Ovary (tissue), 9 donors: ENCODE data around the gene OR2H2. TPM values are rescaled to one million over a fixed set of nuclear protein-coding genes. Genes with fewer than 3 reads are reported as not detected.

Source experiments
- DNase-seq, 5 donors: peaks; one replicate each; pipeline ENCODE4 v3.0.0-alpha.2; 2019 to 2020
- H3K27ac ChIP-seq, 2 donors: fragments of 200-600 bp; one replicate each; pipeline versions ENCODE4 v1.5.1 to v1.8.0; 2019 to 2022
- H3K27me3 ChIP-seq: fragments of 200-600 bp; one replicate; pipeline ENCODE4 v1.8.0; 2022
- H3K36me3 ChIP-seq: fragments of 200-600 bp; sonication (generic); one replicate; pipeline ENCODE4 v1.5.1; 2019
- H3K4me1 ChIP-seq: one replicate; pipeline ENCODE4 v1.8.1; 2013; ENCODE audit warnings: mild to moderate bottlenecking, moderate library complexity; ENCODE audit not compliant: insufficient read depth
- H3K4me3 ChIP-seq: fragments of 200-600 bp; sonication (generic); one replicate; pipeline ENCODE4 v1.5.1; 2017
- H3K9me3 ChIP-seq, 2 donors: fragments of 200-600 bp in 1 of 2; sonication (generic) in 1 of 2; one replicate each; pipeline versions ENCODE4 v1.5.1 to v1.8.1; 2013 to 2019; ENCODE audit warnings: mild to moderate bottlenecking in 1 of 2, moderate library complexity in 1 of 2
- EP300 ChIP-seq: sonication (generic); formaldehyde crosslinking; IDR thresholded peaks from one replicate; pipeline ENCODE4 v1.6.1; 2017; ENCODE audit warnings: antibody characterized with exemption
- POLR2A ChIP-seq: fragments of 450-650 bp; IDR thresholded peaks from one replicate; pipeline ENCODE4 v1.6.1; 2017; ENCODE audit warnings: antibody characterized with exemption, mild to moderate bottlenecking, moderate library complexity
- WGBS, 3 donors: extraction: QIAGEN DNeasy Blood & Tissue Kit in 1 of 3; methylation state at CpG; one replicate each; pipeline versions ENCODE4 v1.1.5 to v1.1.7; 2013 to 2017; 5-methylcytosine and 5-hydroxymethylcytosine counted together
- intact Hi-C, 4 donors: fragments of 100-400 bp; cut with DNase I; formaldehyde crosslinking; loops; one replicate each; pipeline versions ENCODE4 v1.11.0 to v1.15.1; 2022 to 2023
- polyA plus RNA-seq, 2 donors: library from polyadenylated mRNA; stranded (reverse); fragments of 200-250 nt in 1 of 2; fragments of 350-450 nt in 1 of 2; fragmentation: Illumina TruSeq in 1 of 2; extraction: RNeasy Lipid Tissue Mini Kit (QIAGEN cat#74804) in 1 of 2; gene quantifications; one replicate each; pipeline ENCODE4 v1.2.3, GENCODE V29; 2013 to 2014
- total RNA-seq, 7 donors: library from RNA; depleted of rRNA in 2 of 7; stranded (reverse); fragments of >200 nt in 2 of 7; fragmentation: NEBNext Ultra II Directional in 3 of 7; extraction: Animal tissue kit (Norgen Biotek cat#: 25700) in 3 of 7; gene quantifications; one replicate each; pipeline versions ENCODE4 v1.1.0 to v1.2.4, GENCODE V29; 2016 to 2023
- TF ChIP-seq, protein P1 (sequence below), 3 donors: fragments of 450-650 bp in 2 of 3; fragments of 200-600 bp in 1 of 3; IDR thresholded peaks; one replicate each; pipeline versions ENCODE4 v1.5.1 to v1.8.0; 2016 to 2022; ENCODE audit warnings: antibody characterized with exemption in 3 of 3, mild to moderate bottlenecking in 1 of 3
- donor health status: DM: no; HTN: no; CAD: no; lungs with moderate emphysema.
- donor health status: DM: no; HTN: no; CAD: no.
- donor health status: Bipolar disorder and iron deficiency.
- donor health status: DM: yes; HTN: yes; CAD: no.
- donor health status: DM: no; HTN: no; CAD: no.
- donor health status: DM: yes; HTN: yes; CAD: no.

OR2H2 gene
- total and polyA plus RNA-seq, 9 donors, result not detected

DNA sequence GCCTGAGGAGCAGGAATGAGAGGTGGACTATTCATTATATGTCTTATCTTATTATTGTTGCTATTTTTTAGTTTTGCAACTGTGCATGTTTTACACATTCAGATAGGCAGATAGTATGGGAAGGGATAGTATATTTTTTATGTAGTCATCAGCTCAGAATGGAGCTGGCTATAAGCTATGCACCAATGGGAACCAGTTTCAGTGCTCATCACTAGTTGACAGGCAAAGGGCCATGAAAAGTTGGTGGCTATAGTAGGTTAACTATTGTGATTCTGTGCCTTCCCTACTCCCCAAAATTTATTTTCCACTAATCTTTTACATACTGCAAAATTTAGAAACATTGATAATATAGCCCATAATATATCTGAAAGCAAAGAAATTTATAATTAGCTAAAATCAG, 20.0 kb upstream of the OR2H2 start:
- Histone ChIP-seq H3K36me3 (no peaks in the 10 kb centered on the region), H3K4me3 (no peak overlapping the region), H3K27me3 (no peaks in the 10 kb centered on the region), H3K9me3 (no peaks in the 10 kb centered on the region), H3K27ac (no peak overlapping the region), H3K4me1 (no peaks in the 10 kb centered on the region)
- DNase-seq, result no peak
- TF ChIP-seq POLR2A (no peak), EP300 (no peak)
- TF ChIP-seq, protein P1, sequence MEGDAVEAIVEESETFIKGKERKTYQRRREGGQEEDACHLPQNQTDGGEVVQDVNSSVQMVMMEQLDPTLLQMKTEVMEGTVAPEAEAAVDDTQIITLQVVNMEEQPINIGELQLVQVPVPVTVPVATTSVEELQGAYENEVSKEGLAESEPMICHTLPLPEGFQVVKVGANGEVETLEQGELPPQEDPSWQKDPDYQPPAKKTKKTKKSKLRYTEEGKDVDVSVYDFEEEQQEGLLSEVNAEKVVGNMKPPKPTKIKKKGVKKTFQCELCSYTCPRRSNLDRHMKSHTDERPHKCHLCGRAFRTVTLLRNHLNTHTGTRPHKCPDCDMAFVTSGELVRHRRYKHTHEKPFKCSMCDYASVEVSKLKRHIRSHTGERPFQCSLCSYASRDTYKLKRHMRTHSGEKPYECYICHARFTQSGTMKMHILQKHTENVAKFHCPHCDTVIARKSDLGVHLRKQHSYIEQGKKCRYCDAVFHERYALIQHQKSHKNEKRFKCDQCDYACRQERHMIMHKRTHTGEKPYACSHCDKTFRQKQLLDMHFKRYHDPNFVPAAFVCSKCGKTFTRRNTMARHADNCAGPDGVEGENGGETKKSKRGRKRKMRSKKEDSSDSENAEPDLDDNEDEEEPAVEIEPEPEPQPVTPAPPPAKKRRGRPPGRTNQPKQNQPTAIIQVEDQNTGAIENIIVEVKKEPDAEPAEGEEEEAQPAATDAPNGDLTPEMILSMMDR (IDR thresholded peaks at IDR 0.05), result no peak
- intact Hi-C loops, result no loop called here

DNA sequence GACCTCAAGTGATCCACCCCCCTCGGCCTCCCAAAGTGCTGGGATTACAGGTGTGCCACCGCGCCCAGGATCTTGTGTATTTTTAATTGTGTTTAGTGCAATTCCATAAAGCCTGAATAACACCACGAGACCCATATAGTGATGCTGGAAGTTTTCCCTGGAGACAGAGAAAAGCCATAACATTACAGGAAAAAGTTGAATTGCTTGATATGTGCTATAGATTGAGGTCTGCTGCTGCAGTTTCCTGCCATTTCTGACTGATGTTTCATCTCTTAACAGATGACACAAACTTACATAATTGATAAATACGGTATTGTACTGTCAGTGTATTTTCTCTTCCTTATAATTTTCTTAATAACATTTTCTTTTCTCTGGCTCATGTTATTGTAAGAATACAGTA, 18.1 kb upstream of the OR2H2 start:
- Histone ChIP-seq H3K9me3 (no peaks in the 10 kb centered on the region), H3K27me3 (no peaks in the 10 kb centered on the region), H3K36me3 (no peaks in the 10 kb centered on the region), H3K27ac (no peak overlapping the region), H3K4me1 (no peaks in the 10 kb centered on the region), H3K4me3 (no peak overlapping the region)
- TF ChIP-seq EP300 (no peak), POLR2A (no peak)
- TF ChIP-seq, protein P1 (IDR thresholded peaks at IDR 0.05), result no peak
- intact Hi-C loops, result no loop called here
- no peak for DNase-seq
- 65 to 82% (median 76%) methylated on average over 5 of the region's 5 CpGs for WGBS, 3 donors

DNA sequence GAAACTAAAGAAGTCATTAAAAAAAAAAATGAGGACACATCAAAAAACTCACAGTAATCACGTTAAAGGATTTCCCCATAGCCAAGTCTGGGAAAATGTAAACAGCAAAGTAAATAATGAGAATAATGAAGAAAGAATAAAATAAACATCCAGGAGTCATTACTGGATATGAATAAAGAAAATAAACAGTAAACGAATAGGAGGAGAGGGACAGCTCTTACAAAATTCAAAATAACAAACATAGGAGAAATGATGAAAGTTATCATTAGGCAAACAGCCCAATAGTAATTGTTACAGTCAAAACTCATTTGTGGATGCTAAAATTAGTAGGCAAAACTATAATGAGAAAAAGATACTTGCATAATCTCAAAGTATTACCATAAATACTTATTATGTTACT, 17.4 kb upstream of the OR2H2 start:
- no peak for TF ChIP-seq EP300
- TF ChIP-seq, protein P1 (IDR thresholded peaks at IDR 0.05), result no peak
- TF ChIP-seq POLR2A, result no peak
- no peaks in the 10 kb centered on the region for H3K36me3 ChIP-seq
- no peak overlapping the region for H3K27ac ChIP-seq
- DNase-seq, result no peak
- H3K4me1 ChIP-seq, result no peaks in the 10 kb centered on the region
- H3K9me3 ChIP-seq, result no peaks in the 10 kb centered on the region
- no peaks in the 10 kb centered on the region for H3K27me3 ChIP-seq
- WGBS, 3 donors, result 28 to 45% (median 32%) methylated on average over 2 of the region's 2 CpGs
- no peak overlapping the region for H3K4me3 ChIP-seq
- intact Hi-C loops, result no loop called here

DNA sequence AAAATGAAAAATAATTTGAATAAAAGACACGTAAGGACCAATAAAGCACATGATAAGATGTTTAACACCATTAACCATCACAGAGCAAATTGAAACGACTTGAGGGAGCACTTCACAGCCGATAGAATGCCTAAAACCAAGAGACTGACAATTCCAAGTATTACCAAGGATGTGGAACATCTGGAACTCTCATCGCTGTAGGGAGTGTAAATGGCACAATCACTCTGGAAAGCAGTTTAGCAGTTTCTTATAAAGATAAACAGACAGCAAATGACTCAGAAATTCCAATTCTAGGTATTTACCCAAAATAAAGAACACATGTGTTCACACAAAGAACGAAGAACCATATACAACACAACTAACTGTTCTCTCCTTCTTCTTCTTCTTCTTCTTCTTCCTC, 16.9 kb upstream of the OR2H2 start:
- Histone ChIP-seq H3K36me3 (no peaks in the 10 kb centered on the region), H3K9me3 (no peaks in the 10 kb centered on the region), H3K4me1 (no peaks in the 10 kb centered on the region), H3K27me3 (no peaks in the 10 kb centered on the region), H3K4me3 (no peak overlapping the region), H3K27ac (no peak overlapping the region)
- intact Hi-C loops, result no loop called here
- no peak for DNase-seq
- 40 to 50% (median 45%) methylated on average over 5 of the region's 5 CpGs for WGBS, 3 donors
- TF ChIP-seq POLR2A, result no peak
- TF ChIP-seq, protein P1 (IDR thresholded peaks at IDR 0.05), result no peak
- TF ChIP-seq EP300, result no peak

DNA sequence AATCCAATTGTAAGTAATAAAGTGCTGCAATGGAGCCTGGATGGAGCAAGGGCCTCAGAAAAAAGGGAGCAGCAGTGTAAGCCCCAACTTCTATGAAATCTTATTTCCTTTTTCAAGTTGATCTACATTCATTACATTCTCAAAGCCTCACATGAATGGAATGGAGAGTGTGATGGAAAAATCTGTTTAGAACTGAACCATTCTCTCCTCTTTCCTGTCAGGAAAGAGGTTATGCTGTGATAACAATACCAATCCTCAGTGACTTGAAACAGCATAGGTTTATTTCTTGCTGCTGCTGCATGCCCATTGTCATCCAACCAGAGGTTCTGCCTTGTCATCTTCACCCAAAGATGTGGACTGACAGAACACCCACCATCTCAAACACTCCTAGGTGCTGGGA, 8.9 kb upstream of the OR2H2 start:
- H3K4me1 ChIP-seq, result no peaks in the 10 kb centered on the region
- intact Hi-C loops, result no loop called here
- no peaks in the 10 kb centered on the region for H3K9me3 ChIP-seq
- DNase-seq, result no peak
- TF ChIP-seq, protein P1 (IDR thresholded peaks at IDR 0.05), result no peak
- TF ChIP-seq POLR2A, result no peak
- no peak for TF ChIP-seq EP300
- H3K36me3 ChIP-seq, result no peaks in the 10 kb centered on the region
- H3K27ac ChIP-seq, result no peak overlapping the region
- H3K4me3 ChIP-seq, result no peak overlapping the region
- H3K27me3 ChIP-seq, result no peaks in the 10 kb centered on the region
